Inferior parietal cortex (tissue), 1 donor: ENCODE results near the gene APBA2.

Experiments
- DNase-seq: peaks from one replicate; pipeline ENCODE4 v3.0.0-alpha.2; 2016; ENCODE audit errors: extremely low spot score

The APBA2 gene

DNA sequence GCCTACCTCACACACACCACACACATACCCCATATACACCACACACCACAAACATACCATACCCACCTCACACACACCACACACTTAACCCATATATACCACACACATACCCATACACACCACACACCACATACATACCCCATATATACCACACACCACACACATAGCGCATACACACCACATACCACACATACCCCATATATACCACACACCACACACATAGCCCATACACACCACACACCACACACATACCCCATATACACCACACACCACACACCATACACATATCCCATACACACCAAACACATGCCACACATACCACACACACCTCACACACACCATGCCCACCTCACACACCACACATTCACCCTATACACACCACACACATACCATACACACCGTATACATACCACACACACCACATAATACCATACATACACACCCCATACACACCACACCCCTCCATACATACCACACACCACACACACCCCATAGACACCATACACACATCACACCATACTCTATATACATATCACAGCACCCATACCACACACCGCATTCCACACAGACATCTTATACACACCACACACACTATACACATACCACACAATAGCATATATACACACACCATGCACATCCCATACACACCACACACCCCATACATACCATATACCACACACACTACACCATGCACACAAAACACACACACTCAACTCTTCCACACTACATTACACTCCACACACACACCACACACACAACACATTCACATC, 29.5 kb downstream of the APBA2 start:
- DNase-seq = no peak

DNA sequence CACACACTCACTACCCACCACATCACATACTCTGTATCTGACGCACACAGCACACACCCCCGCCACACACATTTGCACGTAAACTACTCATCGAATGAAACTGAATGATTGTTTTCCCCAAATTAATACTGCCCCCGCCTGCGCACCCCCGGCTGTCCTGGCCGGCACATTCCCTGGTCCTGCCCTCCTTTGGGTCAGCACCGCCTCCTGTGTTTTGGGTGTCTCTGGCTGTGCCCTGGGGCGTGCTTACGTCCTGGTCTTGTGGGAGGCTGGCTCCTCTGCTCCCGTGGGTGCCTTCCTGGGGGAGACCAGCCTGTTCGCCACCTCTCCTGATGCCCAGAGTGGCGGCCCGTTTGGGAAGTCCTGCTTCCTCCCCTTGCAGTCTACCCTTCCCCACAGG, 30.2 kb downstream of the APBA2 start:
- DNase-seq = no peak

DNA sequence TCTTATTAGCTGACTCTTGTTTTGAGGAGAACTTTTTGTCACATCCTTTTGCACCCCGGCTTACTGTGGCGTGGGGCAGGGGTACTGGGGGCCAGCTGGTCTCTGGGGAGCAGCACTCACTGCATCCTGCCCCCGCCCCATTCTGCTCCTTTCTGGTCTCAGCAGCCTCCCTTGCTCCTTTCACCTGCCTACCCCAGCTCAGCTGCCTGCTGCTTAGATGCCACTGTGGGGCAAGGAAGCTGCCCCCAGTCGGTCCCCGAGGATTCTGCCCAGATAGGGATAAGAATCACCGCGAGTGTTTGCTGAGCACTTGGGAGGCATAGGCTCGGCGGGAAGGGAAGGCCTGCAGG, 32.0 kb downstream of the APBA2 start:
- no peak for DNase-seq

DNA sequence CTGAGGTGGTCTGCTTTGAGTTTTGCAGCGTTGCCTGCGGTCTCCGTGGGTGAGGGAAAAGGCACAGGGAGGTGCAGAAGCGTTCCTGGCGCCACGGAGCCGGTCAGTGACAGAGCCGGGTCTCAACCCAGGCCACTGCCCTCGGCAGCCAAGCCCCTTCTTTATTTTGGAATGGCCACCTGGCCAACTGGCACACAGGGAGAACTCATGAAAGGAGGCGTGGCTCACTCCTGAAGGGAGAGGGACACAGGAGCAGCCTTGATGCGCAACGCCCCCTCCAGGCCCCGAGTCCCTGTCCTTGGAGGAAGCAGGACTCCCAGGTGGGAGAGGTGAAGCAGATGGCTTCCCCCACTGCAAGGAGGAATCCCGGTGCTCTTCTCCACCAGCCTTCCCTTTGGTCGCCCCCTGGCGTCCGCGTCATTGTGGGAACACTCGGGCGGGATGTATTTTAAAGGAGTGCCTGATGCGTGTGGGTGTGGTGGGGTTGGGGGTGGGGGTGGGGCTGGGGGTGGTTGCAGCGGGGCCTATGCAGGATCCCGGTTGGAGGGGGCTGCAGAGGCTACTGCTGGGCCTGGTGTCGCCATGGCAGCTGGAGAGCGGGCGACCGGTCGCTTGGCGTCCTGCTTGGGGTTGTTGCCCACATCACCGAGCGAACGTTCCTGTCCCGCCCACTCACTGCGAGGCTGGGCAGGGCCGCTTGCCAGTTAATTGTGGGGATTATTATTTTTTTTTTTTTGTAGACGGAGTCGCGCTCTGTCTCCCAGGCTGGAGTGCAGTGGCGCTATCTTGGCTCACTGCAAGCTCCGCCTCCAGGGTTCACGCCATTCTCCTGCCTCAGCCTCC, 32.6 kb downstream of the APBA2 start:
- no peak for DNase-seq

DNA sequence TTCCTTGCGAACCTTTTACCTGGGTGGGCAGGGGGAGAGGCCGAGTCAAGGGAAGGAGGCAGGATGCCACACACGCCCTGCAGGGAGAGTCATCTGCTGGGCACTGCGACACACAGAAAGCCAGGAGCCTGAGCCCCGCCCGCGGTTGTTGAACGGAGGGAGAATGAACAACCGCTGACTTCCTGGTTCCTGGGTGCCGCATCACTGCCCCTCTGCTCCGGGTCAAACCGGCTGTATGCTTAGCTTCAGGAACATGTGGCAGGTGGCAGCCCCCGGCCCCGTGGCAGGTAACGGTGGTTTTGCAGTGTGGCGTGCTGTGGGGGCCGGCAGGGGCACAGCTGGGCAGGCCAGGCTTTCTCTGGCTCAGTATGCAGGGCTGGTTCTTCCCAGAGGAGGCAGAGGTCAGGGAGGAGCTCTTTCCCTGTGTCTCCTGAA, 33.4 kb downstream of the APBA2 start:
- DNase-seq = no peak

DNA sequence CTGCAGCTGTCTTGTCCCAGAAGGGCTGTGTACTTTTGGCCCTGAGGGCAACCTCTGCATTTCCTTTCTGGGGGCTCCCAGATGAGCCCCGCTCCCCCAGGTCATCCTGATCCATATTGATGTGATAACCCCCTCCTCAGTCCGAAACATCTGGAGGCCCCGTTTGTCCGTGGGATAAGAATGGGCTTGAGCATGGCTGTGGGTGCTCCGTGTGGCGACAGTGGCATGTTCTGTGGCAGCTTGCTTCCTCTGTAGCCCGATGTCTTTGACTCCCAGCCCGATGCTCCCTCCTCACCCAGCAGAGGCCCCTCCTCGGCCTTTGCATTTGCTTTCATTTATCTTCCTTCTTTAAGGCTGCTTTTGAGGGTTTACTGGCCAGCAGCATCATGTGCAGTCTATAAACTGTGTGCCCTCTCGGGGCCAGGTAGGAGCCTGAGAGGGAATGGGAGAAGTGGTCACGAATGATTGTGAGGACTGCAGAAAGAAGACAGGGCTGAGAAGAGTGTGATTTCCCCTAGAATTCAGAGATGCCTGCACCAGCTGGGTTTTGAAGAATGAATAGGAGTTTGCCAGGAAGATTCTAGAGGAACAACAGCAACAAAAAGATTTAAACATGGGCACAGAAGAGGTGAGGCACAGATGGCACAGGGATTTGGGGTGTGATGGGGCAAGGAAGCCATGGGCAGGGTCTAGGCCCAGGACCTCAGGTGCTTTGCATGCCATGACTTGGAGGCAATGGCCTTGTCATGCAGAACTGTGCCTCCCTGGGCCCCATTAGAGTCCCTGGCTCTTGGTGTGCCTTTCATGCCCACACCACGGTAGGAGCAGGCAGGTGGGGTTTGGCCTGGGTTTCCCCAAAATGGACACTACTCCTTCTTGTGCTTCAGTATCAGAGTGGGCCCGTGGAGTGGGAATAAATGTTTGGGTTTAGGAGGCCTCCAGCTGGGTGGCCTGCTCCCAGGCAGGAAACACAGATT, 34.2 kb downstream of the APBA2 start:
- DNase-seq = no peak

DNA sequence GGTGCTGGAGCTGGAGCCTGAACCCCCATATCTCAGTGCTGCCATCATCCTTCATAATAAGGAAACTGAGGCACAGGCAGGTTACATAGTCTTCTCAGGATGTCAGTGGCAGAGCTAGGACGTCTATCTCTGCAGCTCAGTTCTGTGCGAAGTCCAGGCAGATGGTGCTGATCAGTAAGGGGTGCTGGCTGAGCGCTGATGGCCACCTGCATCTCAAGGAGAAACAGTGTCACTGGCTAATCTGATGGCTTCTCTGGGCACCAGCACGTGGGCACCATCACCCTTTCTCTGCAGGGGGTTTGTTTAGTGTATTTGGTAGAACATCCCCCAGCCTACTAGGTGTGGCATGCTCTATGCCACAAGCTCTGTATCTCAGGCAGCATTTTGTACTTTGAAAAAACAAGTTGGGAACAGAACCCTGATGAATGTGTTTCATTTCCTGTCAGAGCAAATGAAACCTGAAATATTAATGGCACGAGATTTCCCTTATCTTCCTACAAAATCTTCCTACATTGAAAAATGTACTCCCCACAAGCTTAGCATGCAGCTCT, 35.1 kb downstream of the APBA2 start:
- DNase-seq = no peak

DNA sequence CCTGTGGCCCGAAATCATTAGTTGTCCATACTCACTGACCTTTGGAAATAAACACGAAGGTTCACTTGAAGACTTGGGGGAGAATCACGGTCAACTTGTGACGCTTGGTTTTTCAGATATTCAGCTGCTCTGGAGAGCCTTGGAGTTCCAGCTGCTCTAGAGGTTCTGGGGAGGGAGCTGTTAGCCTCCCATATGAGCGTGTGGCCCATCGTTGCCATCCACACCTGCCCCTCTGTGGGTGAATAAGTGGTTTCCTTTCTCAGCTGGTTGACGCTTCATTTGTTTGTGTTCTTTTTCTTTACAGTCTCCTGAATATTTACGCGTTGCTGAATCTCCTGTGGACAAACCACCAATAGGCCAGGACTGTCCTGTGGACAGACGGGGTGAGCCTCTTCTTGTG, 35.6 kb downstream of the APBA2 start:
- no peak for DNase-seq

DNA sequence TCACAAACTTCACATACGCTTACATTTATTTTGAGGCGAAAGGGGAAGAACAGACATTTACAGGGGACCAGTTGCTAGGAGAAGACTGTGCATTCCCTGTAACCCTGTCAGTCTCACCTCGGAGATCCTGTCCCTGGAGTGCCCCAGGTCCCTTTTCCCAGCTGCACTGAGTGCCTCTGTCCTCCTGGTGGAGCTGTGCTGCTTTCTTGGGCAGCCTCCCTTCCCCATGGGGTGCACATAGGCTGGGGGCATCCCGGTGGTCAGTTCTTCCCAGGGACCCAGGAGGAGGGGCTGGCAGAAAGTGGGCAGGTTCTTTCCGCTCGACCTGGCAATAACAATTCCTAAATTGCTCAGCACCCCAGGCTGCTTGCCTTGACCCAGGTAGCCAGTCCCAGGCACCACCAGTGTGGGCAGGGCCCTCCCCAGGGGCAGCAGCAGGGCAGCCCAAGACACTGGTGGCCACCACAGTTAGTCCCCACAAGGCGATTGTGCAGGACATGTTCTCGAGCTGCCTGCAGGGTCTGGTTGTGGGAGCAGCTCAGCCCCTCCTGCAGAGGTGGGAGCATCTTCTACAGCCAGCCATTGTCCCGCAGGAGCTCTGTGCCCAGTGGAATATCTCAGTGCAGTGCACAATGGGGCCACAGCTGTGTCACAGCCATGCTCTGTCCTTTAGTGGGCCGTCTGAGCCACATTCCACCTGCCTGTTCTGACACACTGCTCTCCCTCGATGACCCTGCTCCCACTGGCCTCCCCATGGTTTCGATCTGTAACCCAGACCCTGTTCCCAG, 36.3 kb downstream of the APBA2 start:
- no peak for DNase-seq

DNA sequence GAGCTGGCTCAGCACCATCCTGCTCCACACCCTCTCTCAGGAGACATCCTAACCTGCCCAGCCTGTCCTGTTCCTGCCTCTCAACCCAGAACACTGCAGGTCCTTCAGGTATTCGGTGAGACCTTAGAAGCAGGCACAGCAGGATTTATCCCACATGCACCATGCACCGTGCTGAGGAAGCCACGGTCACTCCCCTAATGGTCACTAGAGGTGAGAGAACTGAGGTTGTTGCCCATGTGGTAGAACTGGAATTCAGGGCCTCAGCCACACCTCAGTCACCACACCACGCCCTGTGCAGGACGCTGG, 36.9 kb downstream of the APBA2 start:
- no peak for DNase-seq

DNA sequence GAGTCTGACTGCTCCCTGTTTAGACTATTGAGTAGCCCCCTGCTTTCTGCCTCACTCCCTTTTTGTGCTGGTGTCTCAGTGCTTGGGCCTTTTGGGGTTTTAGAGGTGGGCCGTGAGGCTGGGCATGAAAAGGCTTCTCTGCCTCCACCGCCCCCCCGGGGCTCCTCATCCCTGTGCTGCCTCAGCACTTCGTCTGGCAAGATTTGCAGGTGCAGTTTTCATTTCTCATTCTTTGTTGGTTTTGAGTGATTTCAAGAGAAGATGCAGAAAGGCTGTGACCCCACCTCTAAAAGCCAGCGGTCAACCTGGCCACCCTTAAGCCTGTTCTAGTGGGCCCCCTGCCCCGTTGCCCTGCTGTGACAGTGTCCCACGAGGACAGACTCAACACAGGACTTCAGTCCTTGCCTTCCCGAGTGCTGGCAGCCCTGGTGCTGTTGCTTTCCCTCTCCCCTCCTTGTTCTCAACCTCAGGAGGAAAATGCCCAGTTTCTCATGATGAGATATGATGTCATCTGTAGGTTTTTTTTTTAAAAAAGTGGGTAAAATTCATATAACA, 38.0 kb downstream of the APBA2 start:
- DNase-seq = no peak

DNA sequence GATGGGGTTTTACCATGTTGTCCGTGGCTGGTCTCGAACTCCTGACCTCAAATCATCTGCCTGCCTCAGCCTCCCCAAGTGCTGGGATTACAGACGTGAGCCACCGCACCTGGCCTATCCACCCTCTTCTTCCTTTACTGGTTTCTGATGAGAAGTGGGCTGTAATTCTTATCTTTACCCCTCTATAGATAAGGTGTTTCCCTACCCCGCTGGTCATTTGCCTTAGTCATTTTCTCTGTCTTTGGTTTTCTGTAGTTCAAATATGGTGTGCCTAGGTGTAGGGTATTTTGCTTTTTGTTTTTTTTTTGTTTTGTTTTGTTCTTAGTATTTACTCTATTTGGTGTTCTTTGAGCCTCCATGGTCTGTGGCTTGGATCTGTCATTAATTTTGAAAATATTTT, 41.3 kb downstream of the APBA2 start:
- DNase-seq = no peak

DNA sequence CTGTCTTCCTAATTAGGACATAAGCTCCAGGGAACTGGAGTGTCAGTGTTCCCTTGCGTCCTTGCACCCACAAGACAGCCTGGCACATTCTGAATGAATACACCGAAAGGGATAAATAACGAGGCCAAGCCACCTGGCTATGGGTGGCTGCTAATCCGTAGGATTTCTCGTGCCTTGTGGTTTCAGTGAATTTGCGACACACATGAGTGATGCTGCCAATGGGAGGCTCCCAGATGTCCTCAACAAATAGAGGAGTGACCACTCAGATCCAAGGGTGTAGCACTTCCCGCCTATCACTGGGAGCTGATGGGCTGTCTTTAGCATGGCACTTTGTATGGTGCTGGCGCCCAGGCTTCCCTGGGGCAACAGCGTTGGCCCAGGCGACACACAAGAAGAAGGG, 43.4 kb downstream of the APBA2 start:
- DNase-seq = no peak

DNA sequence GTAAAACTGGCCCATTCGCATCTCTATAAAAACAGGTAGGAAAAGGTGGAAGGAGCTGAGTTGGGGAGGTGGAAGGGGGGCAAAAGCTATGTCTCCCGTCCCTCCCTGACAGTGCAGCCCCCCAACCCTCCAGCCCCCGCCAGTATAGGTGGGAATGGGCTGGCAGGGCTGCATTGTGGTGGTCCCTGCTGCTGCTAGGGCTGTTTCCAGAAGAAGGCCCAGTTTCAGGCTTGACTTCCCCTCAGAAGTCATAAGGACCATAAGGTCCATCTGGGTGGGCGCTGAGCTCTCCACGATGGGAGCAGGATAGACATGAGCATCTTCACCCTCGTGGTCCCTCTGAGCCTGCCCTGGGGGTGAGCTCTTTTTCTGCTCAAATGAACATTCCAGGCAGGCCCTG, 44.2 kb downstream of the APBA2 start:
- DNase-seq = no peak

DNA sequence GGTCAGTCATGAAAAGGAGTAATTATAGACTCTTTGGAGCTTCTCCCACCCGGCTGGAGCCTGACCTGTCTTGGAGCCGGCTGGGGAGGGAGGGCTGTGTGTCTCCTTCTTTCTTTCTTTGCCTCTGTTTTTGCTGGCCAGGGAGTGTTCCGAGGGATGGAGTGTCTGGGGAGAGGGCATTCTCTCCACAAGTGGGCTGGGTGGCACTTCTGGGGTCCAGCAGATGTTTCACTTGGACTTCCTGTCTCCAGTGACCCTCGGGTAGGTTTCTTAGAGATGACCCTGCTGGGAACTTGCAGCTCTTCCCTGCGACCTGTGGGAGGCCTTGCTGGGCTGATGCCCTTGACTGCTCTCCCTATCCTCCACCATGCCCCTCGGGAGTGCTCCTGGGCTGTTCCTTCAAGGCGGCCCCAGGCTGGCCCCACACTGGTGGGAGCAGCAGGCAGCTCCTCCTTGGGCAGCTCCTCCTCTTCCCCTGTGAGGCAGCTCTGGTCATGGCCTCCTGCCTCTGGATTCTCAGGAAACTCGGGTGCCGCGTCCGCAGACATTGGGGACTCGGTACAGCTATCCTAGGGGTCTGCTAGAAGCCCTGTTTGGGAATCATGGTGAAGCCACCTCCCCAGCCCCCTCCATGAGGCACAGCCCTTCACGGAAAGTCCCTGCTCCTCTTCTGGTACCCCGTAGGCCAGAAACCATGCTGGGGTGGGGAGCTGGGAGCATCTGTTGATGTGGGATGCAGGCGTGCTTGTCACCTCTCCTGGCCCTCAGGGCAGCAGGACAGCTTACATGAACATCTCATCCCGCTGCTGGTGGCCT, 44.9 kb downstream of the APBA2 start:
- no peak for DNase-seq

DNA sequence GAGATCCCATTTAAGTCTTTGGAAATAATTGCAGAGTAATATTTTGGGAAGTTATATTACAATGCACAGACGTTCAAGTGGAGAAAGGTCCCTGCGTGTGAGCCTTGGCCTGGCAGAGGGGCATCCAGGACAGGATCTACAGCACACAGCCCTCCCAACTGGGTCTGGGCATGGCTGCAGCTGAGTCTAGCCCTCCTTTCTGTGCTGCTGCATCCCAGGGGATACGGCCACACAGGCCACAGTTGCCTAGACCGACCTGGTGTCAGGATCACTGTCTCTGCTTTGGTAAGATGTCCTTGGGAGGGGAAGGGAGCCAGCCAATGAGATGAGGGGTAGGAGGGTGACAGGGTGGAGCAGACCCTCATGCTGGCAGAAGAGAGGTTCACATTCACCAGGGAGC, 46.1 kb downstream of the APBA2 start:
- no peak for DNase-seq

DNA sequence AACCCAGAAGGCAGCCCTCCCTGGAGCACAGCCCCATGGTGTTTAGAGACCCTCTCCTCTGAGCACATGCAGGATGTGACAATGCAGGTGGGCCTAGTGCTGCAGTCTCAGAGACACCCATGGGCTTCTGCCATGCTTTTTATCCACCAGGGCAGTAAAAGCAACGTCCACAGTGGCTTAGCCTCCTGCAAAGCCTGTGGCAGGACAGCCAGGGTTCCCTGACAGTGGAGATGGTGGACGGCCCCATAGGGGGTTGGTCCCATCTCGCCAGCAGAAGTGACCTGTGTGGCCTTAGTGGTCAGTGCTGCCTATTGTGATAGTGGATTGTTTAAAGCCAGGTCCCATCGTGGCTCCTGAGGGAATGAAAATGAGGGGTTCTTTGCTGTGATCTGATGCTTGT, 46.6 kb downstream of the APBA2 start:
- DNase-seq = no peak

DNA sequence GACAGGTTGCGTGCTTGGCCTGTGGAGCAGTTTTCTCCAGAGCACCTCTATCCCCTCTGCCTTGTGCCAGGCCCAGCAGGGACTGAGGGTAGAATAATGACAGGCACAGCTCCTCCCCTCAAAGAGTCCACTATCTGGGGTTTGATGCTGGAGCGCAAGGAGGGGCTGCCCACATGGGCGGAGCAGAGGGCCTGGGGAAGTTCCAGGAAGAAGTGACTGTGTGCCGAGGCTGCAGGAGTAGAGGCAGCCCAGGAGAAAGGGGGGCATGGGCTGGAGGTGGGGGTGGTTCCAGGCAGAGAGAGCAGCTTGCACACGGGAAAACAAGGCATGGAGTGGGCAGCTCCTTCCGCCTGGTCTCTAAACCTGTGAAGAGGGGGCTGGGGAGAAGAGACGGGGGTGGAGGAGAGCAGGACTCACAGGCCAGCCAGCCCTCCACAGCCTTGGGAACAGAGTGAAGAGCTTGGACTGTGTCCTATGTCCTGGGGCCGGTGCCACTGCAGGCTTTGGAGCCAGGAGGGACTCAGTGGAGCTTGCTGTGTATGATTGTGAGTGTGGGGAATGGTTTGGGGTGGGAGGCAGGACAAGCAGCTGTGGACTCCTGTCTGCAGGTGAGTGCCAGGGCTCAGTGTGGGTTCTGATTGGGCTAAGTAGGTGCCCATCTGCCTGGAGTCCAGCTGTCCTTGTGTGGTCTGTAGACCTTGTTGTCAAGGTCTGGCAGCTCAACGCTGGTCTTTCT, 48.1 kb downstream of the APBA2 start:
- no peak for DNase-seq

DNA sequence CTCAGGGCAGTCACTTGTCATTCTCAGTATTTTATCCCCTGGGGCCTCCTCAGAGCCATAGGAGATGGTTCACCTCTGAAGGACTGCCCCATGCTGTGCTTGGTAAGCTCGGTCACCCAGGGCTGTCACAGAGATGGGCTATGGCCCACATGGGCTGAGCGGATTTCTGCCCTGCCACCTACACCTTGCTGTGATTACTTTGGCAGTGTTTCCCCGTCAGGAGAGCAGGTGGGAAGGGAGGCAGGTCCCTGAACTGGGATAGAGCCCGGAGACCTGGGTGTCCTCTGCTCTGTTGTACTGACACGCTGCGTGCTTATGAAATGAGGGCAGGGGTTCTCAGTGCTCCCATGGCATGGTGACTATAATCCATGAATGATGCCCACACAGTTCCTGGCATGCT, 48.9 kb downstream of the APBA2 start:
- DNase-seq = no peak
